Activated CD4-positive, alpha-beta T cell treated with anti-CD3 and anti-CD28 coated beads, Interleukin-10, Interleukin-2, amounts not matched to agents 100 ng/mL and 50 ng/mL, durations not matched to agents 16 hours and 8 hours (primary cell): ENCODE measurements around the gene SPCS3.
"Not testable (repeated sequence)": the region's sequence is repeated elsewhere in the genome, so short reads cannot be mapped to it uniquely, and the experiment has no call there.

Experiments
- DNase-seq: peaks from one replicate; pipeline ENCODE4 v3.0.0-alpha.2; 2020

SPCS3 gene

GRCh38 chr4:176306837-176307665 lies 12.7 kb upstream of the SPCS3 start:
- DNase-seq = no peak

DNA sequence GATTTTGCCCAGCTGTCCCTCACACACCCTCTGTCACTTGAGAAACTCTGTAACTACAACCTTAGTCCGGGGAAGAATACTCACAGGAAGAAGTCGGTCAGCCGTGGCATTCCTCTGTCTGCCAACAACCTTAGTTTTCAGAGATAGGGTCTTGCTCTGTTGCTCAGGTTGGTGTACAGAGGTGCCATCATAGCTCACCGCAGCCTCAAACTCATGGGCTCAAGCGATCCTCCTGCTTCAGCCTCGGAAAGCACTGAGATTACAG lies 12.2 kb upstream of the SPCS3 start:
- no peak for DNase-seq

GRCh38 chr4:176308441-176308840 lies 11.3 kb upstream of the SPCS3 start:
- DNase-seq = no peak

GRCh38 chr4:176309046-176309445 lies 10.7 kb upstream of the SPCS3 start:
- no peak for DNase-seq

DNA sequence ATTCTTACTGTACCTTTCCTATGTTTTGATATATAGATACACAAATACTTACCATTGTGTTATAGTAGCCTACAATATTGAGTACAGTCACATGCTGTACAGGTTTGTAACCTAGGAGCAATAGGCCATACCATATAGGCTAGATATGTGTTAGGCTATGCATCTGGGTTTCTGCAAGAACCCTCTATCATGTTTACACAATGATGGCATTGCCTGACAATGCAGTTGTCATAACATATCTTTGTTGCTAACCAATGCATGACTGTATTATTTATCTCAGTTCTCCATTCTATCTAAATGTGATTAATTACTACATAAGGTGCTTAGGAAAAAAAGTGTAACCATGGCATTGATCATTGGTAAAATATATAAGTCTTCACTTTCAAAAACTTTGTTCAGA lies 10.0 kb upstream of the SPCS3 start:
- no peak for DNase-seq

- no peak for DNase-seq
Measured at GRCh38 chr4:176313596-176314336, 6.0 kb upstream of the SPCS3 start.

GRCh38 chr4:176319151-176319703 lies 539 bp upstream of the SPCS3 start:
- no peak for DNase-seq

- peak; percentile 93 for DNase-seq
Measured at GRCh38 chr4:176320340-176320975, 692 bp downstream of the SPCS3 start.

DNA sequence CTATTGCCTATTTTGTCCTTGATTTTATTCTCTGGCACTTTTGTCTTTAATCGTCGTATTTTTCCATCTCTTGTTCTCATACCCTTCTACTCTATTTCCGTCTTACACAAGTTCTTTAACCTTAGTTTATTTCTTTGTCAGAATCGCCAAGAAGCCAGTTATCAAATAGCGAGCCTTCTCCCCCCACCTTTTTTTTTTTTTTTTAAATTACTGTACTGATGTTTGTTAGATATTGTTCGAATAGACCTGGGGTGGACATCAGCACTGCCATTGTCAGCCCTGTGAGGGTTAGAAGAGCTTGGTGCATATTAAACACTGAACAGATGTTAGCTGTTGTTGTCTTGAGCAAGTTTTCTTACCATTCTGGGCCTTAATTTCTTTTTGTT lies 1.2 kb downstream of the SPCS3 start:
- no peak for DNase-seq

DNA sequence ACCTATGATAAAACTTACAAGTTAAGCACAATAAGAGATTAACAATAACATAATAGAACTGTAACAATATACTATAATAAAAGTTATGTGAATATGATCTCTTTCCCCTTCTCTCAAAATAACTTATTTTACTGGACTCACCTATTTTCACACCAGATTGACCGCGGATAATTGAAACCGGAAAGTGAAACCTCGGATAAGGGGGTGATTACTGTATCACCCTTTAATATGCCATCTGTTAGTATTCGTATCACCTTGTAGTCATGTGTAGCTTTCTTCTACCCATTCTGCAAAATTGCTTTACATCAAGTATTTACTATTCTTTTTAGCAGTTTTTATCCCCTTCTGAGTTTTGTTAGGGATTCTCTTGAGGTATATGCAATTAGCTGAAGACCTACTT lies 1.8 kb downstream of the SPCS3 start:
- no peak for DNase-seq

- DNase-seq = no peak
Measured at GRCh38 chr4:176323511-176324160, 3.9 kb downstream of the SPCS3 start.

GRCh38 chr4:176324876-176325275 lies 5.1 kb downstream of the SPCS3 start:
- DNase-seq = not testable (repeated sequence)

DNA sequence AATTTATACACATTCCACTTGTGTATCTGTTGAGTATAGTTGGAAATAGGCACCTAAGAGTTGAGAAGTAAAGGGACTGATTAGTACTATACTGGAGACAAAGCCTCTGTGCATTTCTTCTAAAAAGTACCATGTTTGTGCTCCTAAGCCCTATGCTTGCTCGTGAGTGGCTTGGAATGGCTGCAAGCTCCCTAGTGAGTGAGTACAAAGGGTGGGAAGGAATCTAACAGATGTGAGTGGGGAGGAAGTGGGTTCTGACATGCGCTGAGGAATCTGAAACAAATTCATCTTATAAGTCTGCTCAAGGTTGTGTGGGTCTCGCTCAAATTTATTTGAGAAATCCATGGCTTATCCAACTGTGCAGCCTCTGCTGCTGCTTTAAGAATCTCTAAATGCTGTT lies 13.3 kb downstream of the SPCS3 start:
- DNase-seq = no peak

DNA sequence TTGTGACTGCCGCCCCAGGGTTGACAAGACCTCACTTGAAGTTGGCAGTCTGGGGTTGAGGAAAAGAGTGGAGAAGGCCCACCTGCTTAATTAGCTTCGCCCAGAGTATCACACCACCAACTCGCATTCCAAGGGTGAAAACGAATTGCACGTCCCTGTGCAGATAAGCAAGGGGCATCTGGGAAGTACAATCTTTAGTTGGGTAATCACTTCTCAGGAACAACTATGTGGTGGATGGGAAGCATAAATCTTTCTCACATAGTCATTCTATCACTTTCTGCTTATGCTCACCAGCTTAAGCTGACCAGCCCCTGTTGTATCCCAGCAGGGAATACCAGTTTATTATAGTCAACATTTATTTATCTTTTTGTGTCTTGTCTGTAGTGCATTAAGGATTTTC lies 14.3 kb downstream of the SPCS3 start:
- no peak for DNase-seq

DNA sequence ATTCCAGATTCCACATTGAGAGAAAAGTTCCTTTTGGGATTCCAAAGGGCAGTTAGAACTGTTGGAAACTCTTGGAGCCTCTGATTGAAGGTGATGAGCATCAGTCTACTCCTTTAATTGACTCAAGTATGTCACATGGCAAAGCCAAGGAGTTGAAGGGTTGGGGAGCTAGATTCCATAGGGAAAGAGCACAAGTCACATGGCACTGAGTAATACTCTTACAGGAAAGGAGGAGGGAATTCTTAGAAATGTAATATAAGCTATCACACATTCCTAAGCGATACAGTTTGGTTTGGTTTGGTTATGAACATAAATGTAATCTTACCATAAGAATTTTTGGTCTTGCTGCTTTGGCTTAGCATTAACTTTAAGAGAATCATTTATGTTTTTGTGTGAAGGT lies 15.7 kb downstream of the SPCS3 start:
- no peak for DNase-seq

DNA sequence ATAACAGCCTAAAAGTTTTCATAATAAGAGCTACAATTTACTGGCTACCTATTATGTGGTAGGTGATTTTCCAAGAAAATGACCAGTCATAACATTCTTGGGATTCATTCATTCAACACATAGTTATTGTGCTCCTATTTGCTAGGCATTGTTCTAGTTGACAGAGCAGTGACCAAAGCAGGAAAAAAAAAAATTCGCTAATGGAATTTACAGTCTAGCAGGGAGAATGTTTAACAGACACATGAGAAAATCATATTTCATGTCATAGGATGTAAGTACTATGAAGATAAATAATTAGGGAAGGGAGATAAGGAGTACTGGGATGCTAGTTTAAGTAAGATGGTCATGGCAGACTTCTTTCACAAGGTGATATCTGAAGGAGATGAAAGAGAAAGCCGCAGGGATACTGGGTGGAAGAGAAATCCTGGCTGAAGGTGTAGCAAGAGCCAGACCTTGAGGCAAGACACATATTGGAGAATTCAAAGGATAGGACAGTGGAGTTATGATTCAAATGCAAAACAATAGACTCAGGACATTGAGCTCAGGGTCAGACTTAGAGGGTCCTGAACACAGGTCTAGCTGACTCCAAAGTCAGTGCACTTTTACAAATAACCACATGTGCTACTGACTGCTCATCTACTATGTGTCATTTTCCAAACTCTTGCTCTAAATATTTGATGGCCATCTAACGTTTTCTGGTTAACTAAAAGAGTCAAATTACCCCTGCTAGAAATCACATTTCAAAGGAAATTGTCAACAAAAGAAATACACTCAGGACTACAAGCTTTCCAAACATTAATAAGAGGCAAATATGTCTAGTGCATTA lies 20.4 kb downstream of the SPCS3 start:
- no peak for DNase-seq

DNA sequence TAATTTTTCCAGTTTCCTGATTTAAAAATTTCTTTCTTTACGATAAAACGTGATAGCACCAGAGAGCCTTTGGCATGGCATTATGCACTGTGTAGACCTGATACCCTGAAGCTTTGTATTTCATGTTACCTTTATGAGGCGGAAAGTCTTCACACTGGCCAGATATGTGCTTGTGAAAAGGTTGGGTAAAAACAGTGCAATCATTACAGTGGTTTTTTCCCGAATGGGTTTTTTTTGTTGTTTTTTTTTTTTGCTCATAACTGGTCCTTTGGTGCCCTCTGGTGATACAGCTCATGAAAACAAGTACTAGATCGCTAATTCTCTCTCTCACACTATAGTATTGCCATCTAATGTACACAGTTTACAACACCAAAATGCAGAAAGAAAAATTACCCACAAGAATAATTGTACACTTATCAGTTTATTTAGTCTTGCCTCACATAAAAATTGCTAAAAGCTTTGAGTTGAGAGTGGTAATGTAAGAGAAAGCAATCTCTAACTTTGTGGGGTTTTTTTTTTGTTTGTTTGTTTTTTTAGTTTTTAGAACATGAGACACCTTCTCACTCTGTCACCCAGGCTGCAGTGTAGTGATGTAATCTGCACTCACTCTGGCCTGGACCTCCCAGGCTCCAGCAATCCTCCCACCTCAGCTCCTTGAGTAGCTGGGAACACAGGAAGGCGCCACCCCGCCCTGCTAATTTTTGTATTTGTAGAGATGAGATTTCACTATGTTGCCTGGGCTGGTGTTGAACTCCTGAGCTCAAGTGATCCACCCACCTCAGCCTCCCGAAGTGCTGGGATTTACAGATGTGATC lies 21.3 kb downstream of the SPCS3 start:
- DNase-seq = peak; percentile 14

- DNase-seq = no peak
Measured at GRCh38 chr4:176342384-176342783, 22.6 kb downstream of the SPCS3 start.

GRCh38 chr4:176343286-176343685 lies 23.5 kb downstream of the SPCS3 start:
- DNase-seq = no peak

- DNase-seq = not testable (repeated sequence)
Measured at GRCh38 chr4:176345346-176345745, 25.6 kb downstream of the SPCS3 start.

DNA sequence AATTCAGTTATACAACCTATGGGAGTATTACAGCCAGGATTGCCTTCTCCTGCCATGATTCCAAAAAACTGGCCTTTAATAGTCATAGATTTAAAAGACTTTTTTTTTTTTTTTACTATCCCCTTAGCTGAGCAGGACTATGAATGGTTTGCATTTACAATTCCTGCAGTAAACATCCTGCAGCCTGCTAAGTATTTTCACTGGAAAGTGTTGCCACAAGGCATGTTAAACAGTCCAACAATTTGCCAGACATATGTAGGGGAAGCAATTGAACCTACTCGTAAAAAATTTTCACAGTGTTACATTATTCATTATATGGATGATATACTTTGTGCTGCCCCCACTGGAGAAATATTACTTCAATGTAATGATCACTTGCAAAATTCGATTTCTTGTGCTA lies 27.1 kb downstream of the SPCS3 start:
- not testable (repeated sequence) for DNase-seq

GRCh38 chr4:176350671-176351070 lies 30.9 kb downstream of the SPCS3 start:
- no peak for DNase-seq
